Ovary (tissue), 9 donors: Measurements from ENCODE around the gene MORN1. TPM values are rescaled to one million over a fixed set of nuclear protein-coding genes. Genes with fewer than 3 reads are reported as not detected.

Experiments used
- DNase-seq, 5 donors: peaks; one replicate each; pipeline ENCODE4 v3.0.0-alpha.2; 2019 to 2020
- H3K27ac ChIP-seq, 2 donors: fragments of 200-600 bp; one replicate each; pipeline versions ENCODE4 v1.5.1 to v1.8.0; 2019 to 2022
- H3K27me3 ChIP-seq: fragments of 200-600 bp; one replicate; pipeline ENCODE4 v1.8.0; 2022
- H3K36me3 ChIP-seq: fragments of 200-600 bp; sonication (generic); one replicate; pipeline ENCODE4 v1.5.1; 2019
- H3K4me1 ChIP-seq: one replicate; pipeline ENCODE4 v1.8.1; 2013; ENCODE audit warnings: mild to moderate bottlenecking, moderate library complexity; ENCODE audit not compliant: insufficient read depth
- H3K4me3 ChIP-seq: fragments of 200-600 bp; sonication (generic); one replicate; pipeline ENCODE4 v1.5.1; 2017
- H3K9me3 ChIP-seq, 2 donors: fragments of 200-600 bp in 1 of 2; sonication (generic) in 1 of 2; one replicate each; pipeline versions ENCODE4 v1.5.1 to v1.8.1; 2013 to 2019; ENCODE audit warnings: mild to moderate bottlenecking in 1 of 2, moderate library complexity in 1 of 2
- EP300 ChIP-seq: sonication (generic); formaldehyde crosslinking; IDR thresholded peaks from one replicate; pipeline ENCODE4 v1.6.1; 2017; ENCODE audit warnings: antibody characterized with exemption
- POLR2A ChIP-seq: fragments of 450-650 bp; IDR thresholded peaks from one replicate; pipeline ENCODE4 v1.6.1; 2017; ENCODE audit warnings: antibody characterized with exemption, mild to moderate bottlenecking, moderate library complexity
- WGBS, 3 donors: extraction: QIAGEN DNeasy Blood & Tissue Kit in 1 of 3; methylation state at CpG; one replicate each; pipeline versions ENCODE4 v1.1.5 to v1.1.7; 2013 to 2017; 5-methylcytosine and 5-hydroxymethylcytosine counted together
- intact Hi-C, 4 donors: fragments of 100-400 bp; cut with DNase I; formaldehyde crosslinking; loops; one replicate each; pipeline versions ENCODE4 v1.11.0 to v1.15.1; 2022 to 2023
- polyA plus RNA-seq, 2 donors: library from polyadenylated mRNA; stranded (reverse); fragments of 200-250 nt in 1 of 2; fragments of 350-450 nt in 1 of 2; fragmentation: Illumina TruSeq in 1 of 2; extraction: RNeasy Lipid Tissue Mini Kit (QIAGEN cat#74804) in 1 of 2; gene quantifications; one replicate each; pipeline ENCODE4 v1.2.3, GENCODE V29; 2013 to 2014
- total RNA-seq, 7 donors: library from RNA; depleted of rRNA in 2 of 7; stranded (reverse); fragments of >200 nt in 2 of 7; fragmentation: NEBNext Ultra II Directional in 3 of 7; extraction: Animal tissue kit (Norgen Biotek cat#: 25700) in 3 of 7; gene quantifications; one replicate each; pipeline versions ENCODE4 v1.1.0 to v1.2.4, GENCODE V29; 2016 to 2023
- TF ChIP-seq, protein P1 (sequence below), 3 donors: fragments of 450-650 bp in 2 of 3; fragments of 200-600 bp in 1 of 3; IDR thresholded peaks; one replicate each; pipeline versions ENCODE4 v1.5.1 to v1.8.0; 2016 to 2022; ENCODE audit warnings: antibody characterized with exemption in 3 of 3, mild to moderate bottlenecking in 1 of 3
- donor health status: DM: no; HTN: no; CAD: no; lungs with moderate emphysema.
- donor health status: DM: no; HTN: no; CAD: no.
- donor health status: Bipolar disorder and iron deficiency.
- donor health status: DM: yes; HTN: yes; CAD: no.
- donor health status: DM: no; HTN: no; CAD: no.
- donor health status: DM: yes; HTN: yes; CAD: no.

Gene MORN1
- total and polyA plus RNA-seq, 9 donors: 1.7 to 24.2 (median 17.7) TPM

GRCh38 chr1:2404142-2404889, 13.0 kb upstream of the MORN1 start:
- no peak for DNase-seq
- 47 to 69% (median 58%) methylated on average over 29 of the region's 29 CpGs for WGBS, 3 donors
- Histone ChIP-seq H3K9me3 (no peaks in the 10 kb centered on the region), H3K27ac (no peak overlapping the region), H3K4me1 (no peaks in the 10 kb centered on the region), H3K27me3 (no peaks in the 10 kb centered on the region), H3K4me3 (no peak overlapping the region), H3K36me3 (no peaks in the 10 kb centered on the region)
- intact Hi-C loops: no loop called here
- TF ChIP-seq, protein P1, sequence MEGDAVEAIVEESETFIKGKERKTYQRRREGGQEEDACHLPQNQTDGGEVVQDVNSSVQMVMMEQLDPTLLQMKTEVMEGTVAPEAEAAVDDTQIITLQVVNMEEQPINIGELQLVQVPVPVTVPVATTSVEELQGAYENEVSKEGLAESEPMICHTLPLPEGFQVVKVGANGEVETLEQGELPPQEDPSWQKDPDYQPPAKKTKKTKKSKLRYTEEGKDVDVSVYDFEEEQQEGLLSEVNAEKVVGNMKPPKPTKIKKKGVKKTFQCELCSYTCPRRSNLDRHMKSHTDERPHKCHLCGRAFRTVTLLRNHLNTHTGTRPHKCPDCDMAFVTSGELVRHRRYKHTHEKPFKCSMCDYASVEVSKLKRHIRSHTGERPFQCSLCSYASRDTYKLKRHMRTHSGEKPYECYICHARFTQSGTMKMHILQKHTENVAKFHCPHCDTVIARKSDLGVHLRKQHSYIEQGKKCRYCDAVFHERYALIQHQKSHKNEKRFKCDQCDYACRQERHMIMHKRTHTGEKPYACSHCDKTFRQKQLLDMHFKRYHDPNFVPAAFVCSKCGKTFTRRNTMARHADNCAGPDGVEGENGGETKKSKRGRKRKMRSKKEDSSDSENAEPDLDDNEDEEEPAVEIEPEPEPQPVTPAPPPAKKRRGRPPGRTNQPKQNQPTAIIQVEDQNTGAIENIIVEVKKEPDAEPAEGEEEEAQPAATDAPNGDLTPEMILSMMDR (IDR thresholded peaks at IDR 0.05): no peak
- TF ChIP-seq POLR2A (no peak), EP300 (no peak)

DNA sequence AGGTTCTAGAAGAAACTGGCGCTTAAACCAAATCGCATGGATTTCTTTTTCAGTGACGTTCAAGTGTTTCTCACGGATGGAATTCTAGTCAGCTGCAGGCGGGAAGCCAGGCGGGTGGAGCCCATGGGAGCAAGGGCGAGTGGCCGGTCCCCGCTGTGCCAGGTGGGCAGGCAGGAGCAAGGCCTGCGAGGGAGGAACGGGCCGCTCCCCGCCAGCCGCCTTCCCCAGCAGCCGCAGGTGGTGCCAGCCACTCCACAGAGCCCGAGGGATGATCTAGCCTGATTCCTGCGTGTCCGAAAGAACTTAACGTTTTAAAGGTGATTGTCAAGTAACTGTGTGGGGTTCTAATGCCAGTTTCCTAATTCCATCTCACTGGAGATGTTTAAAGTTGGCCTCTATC, 11.9 kb upstream of the MORN1 start:
- H3K4me3 ChIP-seq: no peak overlapping the region
- no peak for DNase-seq
- no peaks in the 10 kb centered on the region for H3K36me3 ChIP-seq
- no peak overlapping the region for H3K27ac ChIP-seq
- H3K4me1 ChIP-seq: no peaks in the 10 kb centered on the region
- WGBS, 3 donors: 78 to 80% (median 80%) methylated on average over 19 of the region's 19 CpGs
- H3K9me3 ChIP-seq: no peaks in the 10 kb centered on the region
- TF ChIP-seq POLR2A (no peak), EP300 (no peak)
- TF ChIP-seq, protein P1 (IDR thresholded peaks at IDR 0.05): no peak
- intact Hi-C loops: no loop called here
- H3K27me3 ChIP-seq: no peaks in the 10 kb centered on the region

DNA sequence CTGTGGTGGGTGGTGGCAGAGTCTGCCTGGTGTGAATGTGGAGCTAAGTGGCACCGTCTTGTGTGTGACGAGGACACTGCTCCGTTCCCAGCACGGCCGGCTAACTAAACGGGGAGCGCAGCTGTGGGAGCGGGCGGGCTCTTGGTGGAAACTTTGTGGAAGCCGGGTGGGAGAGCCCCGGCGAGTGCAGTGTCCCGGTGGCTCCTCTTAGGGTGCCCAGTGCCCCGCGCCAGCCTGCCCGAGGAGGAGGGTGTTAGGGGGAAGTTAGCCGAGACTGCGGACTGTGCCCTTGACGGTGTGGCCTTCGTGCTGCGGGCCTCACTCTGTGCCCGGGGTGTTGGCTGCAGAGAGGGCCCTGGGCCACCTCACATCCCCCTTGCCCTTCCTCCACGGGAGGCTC, 11.1 kb upstream of the MORN1 start:
- Histone ChIP-seq H3K27me3 (no peaks in the 10 kb centered on the region), H3K9me3 (no peaks in the 10 kb centered on the region), H3K27ac (no peak overlapping the region), H3K4me3 (no peak overlapping the region), H3K36me3 (no peaks in the 10 kb centered on the region), H3K4me1 (no peaks in the 10 kb centered on the region)
- intact Hi-C loops: no loop called here
- no peak for TF ChIP-seq EP300
- TF ChIP-seq, protein P1 (IDR thresholded peaks at IDR 0.05): no peak
- no peak for TF ChIP-seq POLR2A
- WGBS, 3 donors: 86 to 93% (median 88%) methylated on average over 13 to 23 of the region's 23 CpGs
- DNase-seq: no peak

DNA sequence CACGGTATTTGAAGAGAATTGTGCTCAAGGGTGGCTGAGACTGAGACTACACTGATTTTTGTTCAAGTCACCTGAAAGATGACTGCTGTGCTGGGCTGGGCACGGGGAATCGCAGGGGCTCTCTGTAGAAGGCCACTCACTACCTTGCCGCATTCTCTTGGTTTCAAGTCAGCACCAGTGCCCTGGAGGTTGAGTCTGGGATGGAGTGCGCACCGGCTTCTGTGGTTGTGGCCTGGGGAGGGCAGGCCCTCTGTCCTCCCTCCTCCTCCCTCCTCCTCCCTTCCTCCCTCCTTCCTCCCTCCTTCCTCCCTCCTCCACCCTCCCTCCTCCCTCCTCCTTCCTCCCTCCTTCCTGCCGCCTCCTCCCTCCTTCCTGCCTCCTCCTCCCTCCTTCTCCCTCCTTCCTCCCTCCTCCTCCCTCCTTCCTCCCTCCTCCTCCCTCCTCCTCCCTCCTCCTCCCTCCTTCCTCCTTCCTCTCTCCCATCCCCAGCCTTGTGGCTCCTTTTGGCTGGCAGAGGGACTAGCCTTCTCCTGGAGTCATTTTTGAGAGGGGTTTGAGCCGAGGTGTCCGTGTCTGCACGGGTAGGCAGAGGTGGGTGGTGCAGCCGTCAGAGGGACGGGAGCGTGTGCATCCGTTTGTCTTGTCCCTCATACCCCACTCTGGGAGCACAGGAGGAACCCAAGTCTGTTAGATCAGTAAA, 9.7 kb upstream of the MORN1 start:
- WGBS, 3 donors: 83 to 84% (median 84%) methylated on average over 14 of the region's 14 CpGs
- Histone ChIP-seq H3K27ac (no peak overlapping the region), H3K4me3 (no peak overlapping the region), H3K9me3 (no peaks in the 10 kb centered on the region), H3K36me3 (no peaks in the 10 kb centered on the region), H3K4me1 (no peaks in the 10 kb centered on the region), H3K27me3 (no peaks in the 10 kb centered on the region)
- TF ChIP-seq EP300 (no peak), POLR2A (no peak)
- TF ChIP-seq, protein P1 (IDR thresholded peaks at IDR 0.05): no peak
- intact Hi-C loops: no loop called here
- no peak for DNase-seq
